Skin epidermis (tissue), 12 donors: Measurements from ENCODE around the gene PRM3.
A peak's percentile ranks its signal among the peaks of the same experiment; 100 is the strongest.

Experiments
- H3K27ac ChIP-seq, 21 experiments: fragments of 200-600 bp; sonication (generic) in 11 of 21; one replicate each; pipeline ENCODE4 v1.5.0; 2020; ENCODE audit warnings: mild to moderate bottlenecking in 3 of 21, inconsistent platforms in 2 of 21, moderate library complexity in 2 of 21
- H3K4me3 ChIP-seq, 7 experiments: fragments of 200-600 bp; sonication (generic) in 2 of 7; one replicate each; pipeline ENCODE4 v1.5.0; 2020; ENCODE audit warnings: inconsistent platforms in 2 of 7, mild to moderate bottlenecking in 2 of 7, moderate library complexity in 1 of 7

The PRM3 gene

GRCh38 chr16:11263737-11264136 is 9.7 kb downstream of the PRM3 start:
- H3K27ac ChIP-seq: no peak overlapping the region
- no peak overlapping the region for H3K4me3 ChIP-seq

GRCh38 chr16:11262915-11263314 is 10.5 kb downstream of the PRM3 start:
- no peak overlapping the region for H3K4me3 ChIP-seq
- H3K27ac ChIP-seq: no peak overlapping the region

- no peak overlapping the region for H3K4me3 ChIP-seq
Observed at GRCh38 chr16:11260596-11260966, 12.8 kb downstream of the PRM3 start.

GRCh38 chr16:11259655-11260595 is 13.5 kb downstream of the PRM3 start:
- no peak overlapping the region for H3K4me3 ChIP-seq
- peak overlapping the region in 3 of 21 experiments; percentile 22 to 51 (median 32) for H3K27ac ChIP-seq

More at GRCh38 chr16:11260596-11260966, 12.8 kb downstream of the PRM3 start:
- no peak overlapping the region for H3K27ac ChIP-seq

- H3K4me3 ChIP-seq: no peak overlapping the region
- H3K27ac ChIP-seq: peak overlapping the region in 11 of 21 experiments; percentile 2 to 60 (median 32)
Observed at GRCh38 chr16:11258553-11259492, 14.6 kb downstream of the PRM3 start.

GRCh38 chr16:11257131-11257938 is 16.1 kb downstream of the PRM3 start:
- H3K27ac ChIP-seq: peak overlapping the region in 20 of 21 experiments; percentile 91 to 100 (median 96)

GRCh38 chr16:11256661-11257130 is 16.7 kb downstream of the PRM3 start:
- Histone ChIP-seq H3K27ac (peak overlapping the region; percentile 81 to 100 (median 95)), H3K4me3 (peak overlapping the region; percentile 52 to 85 (median 72))

More at GRCh38 chr16:11257131-11257938, 16.1 kb downstream of the PRM3 start:
- peak overlapping the region; percentile 52 to 85 (median 72) for H3K4me3 ChIP-seq

- Histone ChIP-seq H3K4me3 (peak within 1 kb of the TSS; percentile 52 to 85 (median 72)), H3K27ac (peak within 1 kb of the TSS; percentile 81 to 100 (median 95))
Observed at GRCh38 chr16:11255737-11256660, 17.4 kb downstream of the PRM3 start, which contains the start of gene SOCS1. SOCS1 (minus strand) TSS chr16:11256204; CDS start chr16:11255478, 726 bp downstream.

- peak overlapping the region; percentile 52 to 85 (median 72) for H3K4me3 ChIP-seq
Observed at GRCh38 chr16:11254913-11255736, 18.3 kb downstream of the PRM3 start.

GRCh38 chr16:11253995-11254912 is 19.2 kb downstream of the PRM3 start:
- Histone ChIP-seq H3K4me3 (peak overlapping the region; percentile 52 to 85 (median 72)), H3K27ac (peak overlapping the region in 19 of 21 experiments; percentile 81 to 100 (median 95))

More at GRCh38 chr16:11254913-11255736, 18.3 kb downstream of the PRM3 start:
- H3K27ac ChIP-seq: peak overlapping the region; percentile 81 to 100 (median 95)

- Histone ChIP-seq H3K27ac (peak overlapping the region in 10 of 21 experiments; percentile 24 to 98 (median 94)), H3K4me3 (peak overlapping the region; percentile 52 to 85 (median 72))
Observed at GRCh38 chr16:11253009-11253994, 20.1 kb downstream of the PRM3 start.

- H3K4me3 ChIP-seq: peak overlapping the region in 4 of 7 experiments; percentile 52 to 85 (median 76)
- peak overlapping the region in 6 of 21 experiments; percentile 1 to 98 (median 35) for H3K27ac ChIP-seq
Observed at GRCh38 chr16:11252482-11252931, 20.9 kb downstream of the PRM3 start.

- Histone ChIP-seq H3K4me3 (peak overlapping the region in 2 of 7 experiments; percentile 69 to 83), H3K27ac (peak overlapping the region in 7 of 21 experiments; percentile 1 to 98 (median 46))
Observed at GRCh38 chr16:11251525-11252481, 21.6 kb downstream of the PRM3 start.
